IPS DF 6.9 (cell line): ENCODE measurements around the gene NUAK2.

ENCODE experiments used
- DNase-seq: peaks from one replicate; pipeline ENCODE4 v3.0.0-alpha.2; 2013; ENCODE audit warnings: low read depth, low spot score
- H3K27ac ChIP-seq: one replicate; pipeline ENCODE4 v1.5.1; 2013; ENCODE audit warnings: low read length, control low read depth
- H3K27me3 ChIP-seq: 2 replicates; pipeline ENCODE4 v1.6.1; 2013; ENCODE audit warnings: mild to moderate bottlenecking, low read length; ENCODE audit not compliant: control insufficient read depth, insufficient read depth
- H3K36me3 ChIP-seq: 2 replicates; pipeline ENCODE4 v1.6.1; 2013; ENCODE audit warnings: low read length; ENCODE audit not compliant: control insufficient read depth, insufficient read depth
- H3K4me1 ChIP-seq: 2 replicates; pipeline ENCODE4 v1.6.1; 2013; ENCODE audit warnings: low read length; ENCODE audit not compliant: control insufficient read depth, insufficient read depth
- H3K4me3 ChIP-seq: 2 replicates; pipeline ENCODE4 v1.5.1; 2013; ENCODE audit warnings: mild to moderate bottlenecking, low read length
- H3K9me3 ChIP-seq: 2 replicates; pipeline ENCODE4 v1.6.1; 2013; ENCODE audit warnings: low read length, inconsistent platforms; ENCODE audit not compliant: control insufficient read depth, insufficient read depth
- WGBS: extraction: QIAGEN DNeasy Blood & Tissue Kit; methylation state at CpG from one replicate; pipeline ENCODE4 v1.1.7; 2013; ENCODE audit warnings: mixed read lengths, missing lambda C conversion rate; ENCODE audit not compliant: insufficient read length, insufficient coverage; 5-methylcytosine and 5-hydroxymethylcytosine counted together

NUAK2 gene

DNA sequence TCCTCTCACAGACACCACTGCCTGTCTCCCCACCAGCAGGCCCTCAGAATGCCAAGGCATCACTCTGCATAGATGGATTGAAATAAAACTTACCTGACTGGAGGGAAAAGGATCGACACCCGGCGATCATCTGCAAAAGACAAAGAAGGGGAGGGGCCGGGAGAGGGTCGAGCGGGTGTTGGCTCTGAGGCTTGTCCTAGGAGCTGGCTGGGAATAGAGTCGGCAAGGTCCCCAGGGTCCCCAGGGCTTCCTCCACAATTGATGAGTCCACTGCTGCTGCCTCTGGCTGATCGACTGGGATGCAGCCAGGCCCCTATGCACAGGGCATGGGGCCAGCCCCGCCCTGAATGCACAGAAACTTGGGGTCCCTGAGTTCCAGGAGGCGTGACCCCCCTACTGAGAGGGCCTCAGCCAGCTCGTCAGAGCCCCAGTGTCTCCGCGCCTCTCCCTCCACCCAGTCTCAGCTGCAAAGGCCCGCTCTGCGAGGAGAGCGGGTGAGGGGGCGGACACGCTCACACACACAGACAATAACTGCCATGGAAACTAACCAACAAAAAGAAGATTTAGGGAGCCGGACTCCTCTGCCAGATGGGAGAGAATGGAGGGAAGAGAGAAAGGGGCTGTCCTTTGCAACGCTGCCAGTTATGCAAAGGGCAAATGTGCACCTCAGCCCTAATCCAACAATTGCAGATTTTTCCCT, 35.0 kb upstream of the NUAK2 start, which contains the start of gene KLHDC8A:
KLHDC8A (minus strand) TSS at position 483 of the 700 bp plus-strand sequence. CDS start 13,318 bp downstream, outside the sequence.
- no peaks in the 10 kb centered on the region for H3K36me3 ChIP-seq
- no peaks in the 10 kb centered on the region for H3K9me3 ChIP-seq
- H3K27me3 ChIP-seq = no peaks in the 10 kb centered on the region
- H3K27ac ChIP-seq = no peak within 1 kb of the TSS
- H3K4me3 ChIP-seq = no peak within 1 kb of the TSS
- DNase-seq = no peak
- H3K4me1 ChIP-seq = peaks cover 15% of the 10 kb centered on the region
- WGBS = no CpG with 5 or more reads among the region's 20 CpGs

DNA sequence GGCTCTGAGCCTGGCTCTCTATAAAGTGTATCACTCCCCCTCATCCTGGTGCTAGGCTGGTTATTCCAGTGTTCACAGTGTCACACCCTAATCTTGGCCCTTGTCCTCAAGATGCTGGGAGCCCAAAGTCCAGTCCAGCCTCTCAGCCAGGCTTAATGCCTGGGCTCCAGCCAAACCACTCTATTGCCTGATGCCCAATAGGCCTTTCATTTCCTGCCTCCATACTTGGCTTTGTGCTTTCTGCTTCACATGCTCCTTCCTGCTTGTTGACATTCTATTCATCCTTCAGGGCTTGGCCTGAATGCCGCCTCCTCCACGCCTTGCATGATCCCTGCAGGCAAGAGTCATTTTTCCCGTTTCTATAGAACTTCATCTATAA, 33.5 kb upstream of the NUAK2 start:
- peaks cover 18% of the 10 kb centered on the region for H3K4me1 ChIP-seq
- no peaks in the 10 kb centered on the region for H3K27me3 ChIP-seq
- no CpG with 5 or more reads among the region's 3 CpGs for WGBS
- no peaks in the 10 kb centered on the region for H3K36me3 ChIP-seq
- DNase-seq = no peak
- no peak overlapping the region for H3K27ac ChIP-seq
- H3K4me3 ChIP-seq = no peak overlapping the region
- H3K9me3 ChIP-seq = no peaks in the 10 kb centered on the region

DNA sequence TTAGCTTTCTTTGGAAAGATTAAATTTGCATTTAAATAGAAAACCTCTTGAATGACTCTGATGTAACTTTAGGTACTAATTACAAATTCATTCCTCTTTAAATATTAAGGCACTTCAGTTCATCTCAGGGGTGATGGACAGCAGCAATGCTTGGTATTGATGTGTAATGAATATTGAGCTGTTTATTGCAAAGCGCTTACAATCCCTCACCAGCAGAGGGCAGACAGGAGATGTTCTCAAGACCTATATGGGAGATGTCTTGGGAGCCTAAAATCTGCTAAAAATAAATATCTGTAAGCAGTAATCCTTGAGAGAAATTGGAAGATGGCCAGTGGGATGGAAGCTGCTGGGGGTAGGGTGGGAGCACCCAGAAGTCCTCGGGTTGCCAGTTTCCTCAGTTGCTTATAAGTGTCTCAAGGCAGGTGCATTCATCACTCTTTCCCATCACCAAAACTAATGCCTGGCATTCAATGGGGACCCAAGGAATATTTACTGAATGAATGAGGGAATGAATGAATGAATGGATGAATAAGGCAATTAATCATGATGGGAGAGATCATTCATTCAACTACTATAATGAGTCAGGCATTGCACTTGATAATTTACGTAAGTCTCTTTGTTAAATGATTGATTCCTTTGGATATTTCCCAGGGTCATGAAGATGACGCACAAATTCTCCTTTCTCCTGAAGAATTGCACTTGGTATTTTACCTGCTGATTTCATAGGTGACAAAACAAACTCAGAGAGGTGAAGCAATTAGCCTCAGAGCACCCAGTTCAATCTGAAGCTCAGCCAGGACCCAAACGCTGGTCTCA, 32.9 kb upstream of the NUAK2 start:
- Histone ChIP-seq H3K9me3 (no peaks in the 10 kb centered on the region), H3K4me3 (no peak overlapping the region), H3K27ac (no peak overlapping the region), H3K27me3 (no peaks in the 10 kb centered on the region), H3K4me1 (peaks cover 19% of the 10 kb centered on the region), H3K36me3 (no peaks in the 10 kb centered on the region)
- no CpG with 5 or more reads among the region's 5 CpGs for WGBS
- DNase-seq = no peak

DNA sequence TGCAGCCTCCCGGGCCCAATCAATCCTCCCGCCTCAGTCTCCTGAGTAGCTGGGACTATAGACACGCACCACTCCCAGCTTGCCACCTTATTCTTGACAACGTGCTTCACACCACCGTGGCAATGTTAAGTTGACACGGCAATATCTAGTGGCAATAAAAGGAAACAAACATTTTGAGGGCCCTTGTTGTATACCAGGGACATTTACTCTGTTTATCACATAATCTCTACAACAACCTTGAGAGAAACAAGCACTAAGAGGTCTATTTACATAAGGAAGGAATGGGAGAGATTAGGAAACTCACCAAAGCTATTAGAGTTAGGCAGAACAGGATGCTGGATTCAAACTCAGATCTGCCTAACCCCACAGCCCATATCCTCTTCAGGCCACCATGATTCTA, 32.1 kb upstream of the NUAK2 start:
- DNase-seq = no peak
- no peaks in the 10 kb centered on the region for H3K9me3 ChIP-seq
- H3K4me3 ChIP-seq = no peak overlapping the region
- H3K36me3 ChIP-seq = no peaks in the 10 kb centered on the region
- H3K4me1 ChIP-seq = peaks cover 18% of the 10 kb centered on the region
- no CpG with 5 or more reads among the region's 6 CpGs for WGBS
- H3K27ac ChIP-seq = no peak overlapping the region
- no peaks in the 10 kb centered on the region for H3K27me3 ChIP-seq

DNA sequence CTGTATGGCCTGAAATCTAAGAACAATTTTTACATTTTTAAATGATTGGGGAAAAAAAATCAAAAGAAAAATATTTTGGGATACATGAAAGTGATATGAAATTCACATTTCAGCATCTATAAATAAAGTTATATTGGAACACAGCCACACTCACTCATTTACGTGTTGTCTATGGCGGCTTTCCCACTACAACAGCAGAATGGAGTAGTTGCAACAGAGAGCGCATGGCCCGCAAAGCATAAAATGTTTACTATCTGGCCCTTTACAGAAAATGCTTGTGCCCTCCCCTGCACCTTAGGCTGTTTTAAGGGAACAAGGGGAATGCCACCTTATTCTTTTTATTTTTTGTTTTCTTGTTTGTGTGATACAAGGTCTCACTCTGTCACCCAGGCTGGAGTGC, 31.6 kb upstream of the NUAK2 start:
- no peak for DNase-seq
- no CpG with 5 or more reads among the region's 4 CpGs for WGBS
- Histone ChIP-seq H3K27ac (no peak overlapping the region), H3K4me1 (peaks cover 17% of the 10 kb centered on the region), H3K4me3 (no peak overlapping the region), H3K27me3 (no peaks in the 10 kb centered on the region), H3K9me3 (no peaks in the 10 kb centered on the region), H3K36me3 (no peaks in the 10 kb centered on the region)

- Histone ChIP-seq H3K4me1 (peaks cover 17% of the 10 kb centered on the region), H3K4me3 (no peak overlapping the region), H3K27me3 (no peaks in the 10 kb centered on the region), H3K9me3 (no peaks in the 10 kb centered on the region), H3K27ac (no peak overlapping the region), H3K36me3 (no peaks in the 10 kb centered on the region)
- no CpG with 5 or more reads among the region's 11 CpGs for WGBS
- DNase-seq = no peak
Measured at GRCh38 chr1:205351984-205352713, 30.6 kb upstream of the NUAK2 start.

DNA sequence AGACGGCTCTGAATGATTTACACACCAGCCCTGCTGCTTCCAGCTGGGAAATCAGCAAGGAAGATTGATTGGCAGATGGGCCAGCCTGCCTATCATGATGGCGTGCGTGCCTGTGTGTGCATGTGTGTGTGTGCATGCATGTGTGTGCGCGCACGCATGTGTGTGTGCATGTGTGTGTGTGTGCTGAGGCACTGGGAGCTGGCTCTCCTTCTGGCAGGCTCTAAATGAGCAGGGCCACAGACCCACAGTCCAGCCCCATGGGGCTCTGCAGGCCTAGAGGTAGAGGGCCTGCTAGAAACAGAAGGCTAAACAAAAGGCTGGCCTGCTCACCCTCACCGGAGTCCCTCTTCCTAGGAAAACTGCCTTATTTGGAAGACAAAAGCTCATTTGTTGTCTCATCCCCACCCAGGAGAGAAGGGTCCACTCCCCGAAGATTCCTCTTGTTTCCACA, 29.2 kb upstream of the NUAK2 start:
- Histone ChIP-seq H3K4me3 (no peak overlapping the region), H3K36me3 (no peaks in the 10 kb centered on the region), H3K27me3 (no peaks in the 10 kb centered on the region), H3K27ac (no peak overlapping the region), H3K4me1 (peaks cover 9% of the 10 kb centered on the region), H3K9me3 (no peaks in the 10 kb centered on the region)
- DNase-seq = no peak
- WGBS = no CpG with 5 or more reads among the region's 8 CpGs

DNA sequence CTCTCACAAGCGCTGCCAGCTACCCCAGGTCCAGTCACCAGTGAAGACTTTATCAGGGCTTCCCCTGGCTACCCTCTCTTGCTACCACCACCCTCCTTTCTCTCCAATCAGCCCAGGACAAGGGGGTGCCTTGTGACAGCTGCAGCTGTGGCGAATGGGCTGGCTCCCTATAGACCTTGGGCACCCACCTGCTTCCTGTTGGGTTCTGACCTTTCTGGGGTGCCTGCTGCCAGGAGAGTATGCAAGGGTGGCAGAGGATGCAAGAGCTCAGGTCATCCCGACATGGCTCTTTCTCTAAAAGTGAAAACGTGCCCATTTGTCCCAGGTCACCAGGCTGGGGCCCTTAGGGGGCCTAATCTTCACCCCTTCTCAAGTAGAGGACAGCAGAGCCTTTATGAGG, 28.6 kb upstream of the NUAK2 start:
- no peaks in the 10 kb centered on the region for H3K27me3 ChIP-seq
- H3K27ac ChIP-seq = no peak overlapping the region
- H3K4me1 ChIP-seq = peaks cover 9% of the 10 kb centered on the region
- DNase-seq = no peak
- H3K4me3 ChIP-seq = no peak overlapping the region
- no peaks in the 10 kb centered on the region for H3K9me3 ChIP-seq
- no CpG with 5 or more reads among the region's 4 CpGs for WGBS
- H3K36me3 ChIP-seq = no peaks in the 10 kb centered on the region

DNA sequence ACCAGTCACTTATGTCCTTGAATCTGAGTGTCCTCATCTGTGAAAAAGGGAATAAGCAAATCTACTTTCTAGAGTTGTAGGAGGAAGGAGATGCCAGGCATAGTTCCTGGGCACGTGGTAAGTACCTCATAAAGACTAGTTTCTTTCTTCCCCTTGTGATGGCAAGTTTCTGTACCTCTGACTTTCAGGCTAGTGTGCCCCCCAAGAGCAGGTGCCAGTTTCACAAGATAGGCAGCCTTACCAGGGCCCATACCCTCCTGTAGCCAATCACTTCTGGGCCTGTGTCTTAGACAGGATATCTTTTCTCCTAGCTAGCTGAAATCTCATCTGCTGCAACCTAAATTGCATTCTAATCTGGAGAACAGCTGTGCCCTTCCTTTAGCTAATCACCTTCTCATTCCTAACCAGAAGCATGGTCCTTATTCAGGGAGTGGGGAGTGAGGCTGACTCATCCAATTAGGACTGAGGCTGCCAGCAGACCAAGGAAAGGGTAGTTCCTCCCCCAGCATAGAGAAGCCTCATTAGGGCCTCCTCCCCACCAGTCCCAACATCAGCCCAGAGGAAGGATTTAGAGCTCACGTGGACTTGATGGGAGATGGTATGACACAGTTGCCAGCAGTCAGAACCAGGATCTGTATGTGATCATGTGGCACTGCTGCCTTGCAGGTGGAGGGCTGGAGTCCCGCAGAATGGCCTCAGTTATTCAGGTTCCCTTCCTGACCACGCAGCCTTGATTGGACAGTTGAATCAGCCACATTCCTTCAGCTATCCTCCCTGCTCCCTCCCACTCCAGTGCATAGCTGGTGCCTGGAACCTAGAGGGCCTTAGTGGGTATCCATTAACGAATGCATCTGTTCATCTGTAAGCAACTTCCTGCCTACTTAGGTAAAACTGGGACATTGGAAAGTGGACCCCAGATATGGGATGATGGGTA, 27.3 kb upstream of the NUAK2 start:
- peaks cover 7% of the 10 kb centered on the region for H3K4me1 ChIP-seq
- no peak overlapping the region for H3K27ac ChIP-seq
- no CpG with 5 or more reads among the region's 5 CpGs for WGBS

More for the DNA sequence above, 27.3 kb upstream of the NUAK2 start:
- no peaks in the 10 kb centered on the region for H3K36me3 ChIP-seq
- no peak for DNase-seq
- H3K9me3 ChIP-seq = no peaks in the 10 kb centered on the region
- no peak overlapping the region for H3K4me3 ChIP-seq
- H3K27me3 ChIP-seq = peaks cover 3% of the 10 kb centered on the region; the same call in 1 of the 2 replicates
